Astrocyte of the hippocampus (primary cell): ENCODE data around the gene NATD1.

Experiments used
- DNase-seq: peaks from one replicate; pipeline ENCODE4 v3.0.0; 2011; ENCODE audit warnings: low read depth, low spot score

The NATD1 gene

GRCh38 chr17:21252796-21253645 is at the start of gene NATD1:
Gene NATD1 (minus strand): TSS chr17:21253410. CDS start chr17:21253264, 146 bp downstream.
- DNase-seq = peak; percentile 93

GRCh38 chr17:21301593-21302550 is 48.7 kb upstream of the NATD1 start:
- no peak for DNase-seq

- no peak for DNase-seq
Observed at GRCh38 chr17:21300601-21301571, 47.7 kb upstream of the NATD1 start.

DNA sequence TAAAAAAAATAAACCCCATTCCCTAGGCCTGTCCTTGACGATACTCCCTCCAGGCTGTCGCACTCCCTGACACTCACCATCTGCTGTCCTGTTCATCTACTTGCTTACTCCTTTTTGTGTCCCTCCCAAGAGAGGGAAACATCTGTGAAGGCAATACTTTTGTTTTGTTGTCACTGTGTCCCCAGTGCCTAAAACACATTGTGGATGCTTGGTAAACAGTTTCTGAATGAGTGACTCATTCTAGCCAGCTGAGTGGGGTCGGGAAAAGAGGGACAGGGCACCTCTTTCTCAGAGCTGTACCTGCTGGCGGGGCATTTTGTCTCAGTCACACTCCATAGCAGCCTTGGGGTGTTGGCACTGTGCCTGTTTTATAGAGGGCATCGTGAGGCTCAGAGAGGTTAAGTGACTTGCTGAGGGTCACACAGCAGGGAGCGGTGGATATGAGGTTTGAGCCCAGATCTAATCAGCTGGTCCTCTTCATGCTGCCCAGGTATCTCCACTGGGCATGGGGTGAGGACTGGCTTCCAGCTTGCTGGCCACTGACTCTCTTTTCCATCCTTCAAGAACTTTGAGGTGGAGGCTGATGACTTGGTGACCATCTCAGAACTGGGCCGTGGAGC is 46.9 kb upstream of the NATD1 start:
- no peak for DNase-seq

- no peak for DNase-seq
Observed at GRCh38 chr17:21298983-21299519, 45.8 kb upstream of the NATD1 start.

GRCh38 chr17:21298056-21298982 is 45.1 kb upstream of the NATD1 start:
- DNase-seq = no peak

DNA sequence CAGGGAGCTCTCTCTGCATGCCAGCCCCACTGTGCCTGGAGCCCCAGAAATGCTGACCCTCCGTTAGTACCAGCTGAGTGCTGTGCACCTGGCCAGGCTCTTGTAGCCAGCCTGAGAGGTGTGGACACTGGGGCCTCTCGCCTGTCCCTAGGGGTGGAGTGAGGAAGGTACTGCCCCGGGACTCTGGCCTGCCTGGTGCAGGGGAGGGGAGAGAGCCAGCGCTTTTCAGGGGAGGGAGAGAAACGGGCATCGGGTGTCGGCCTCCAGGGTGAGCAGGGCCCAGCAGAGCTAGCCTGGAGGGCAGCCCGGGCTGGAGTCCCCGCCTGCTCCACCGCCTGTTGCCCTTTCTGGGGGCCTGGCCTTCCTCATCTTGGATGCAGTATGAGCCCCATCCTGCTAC is 44.4 kb upstream of the NATD1 start:
- no peak for DNase-seq

DNA sequence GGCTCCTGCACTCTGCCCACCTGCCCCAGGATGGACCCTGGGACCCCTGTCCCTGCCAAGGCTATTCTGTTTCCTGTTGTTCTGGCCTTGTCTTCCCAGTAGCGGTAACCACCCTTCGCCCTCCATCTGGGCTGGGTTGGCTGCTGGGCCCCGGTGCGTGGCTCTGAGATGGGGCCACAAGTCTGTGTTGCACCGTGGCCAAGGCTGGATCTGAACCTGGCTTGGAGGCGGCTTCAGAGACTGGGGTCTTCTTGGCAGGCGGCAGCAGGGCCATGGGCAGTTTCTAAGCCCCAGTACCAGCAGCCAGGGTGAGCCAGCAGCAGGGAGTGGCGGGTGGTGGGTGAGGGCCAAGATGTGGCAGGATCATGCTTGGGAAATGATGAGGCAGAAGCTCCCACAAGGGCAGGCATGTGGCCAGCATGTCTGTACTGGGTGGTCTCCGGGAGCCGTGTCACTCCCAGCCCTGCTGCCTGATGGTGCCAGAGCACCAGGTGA is 43.9 kb upstream of the NATD1 start:
- DNase-seq = peak; percentile 46

- no peak for DNase-seq
Observed at GRCh38 chr17:21296097-21297025, 43.2 kb upstream of the NATD1 start.

GRCh38 chr17:21295036-21295952 is 42.1 kb upstream of the NATD1 start:
- DNase-seq = peak; percentile 49

DNA sequence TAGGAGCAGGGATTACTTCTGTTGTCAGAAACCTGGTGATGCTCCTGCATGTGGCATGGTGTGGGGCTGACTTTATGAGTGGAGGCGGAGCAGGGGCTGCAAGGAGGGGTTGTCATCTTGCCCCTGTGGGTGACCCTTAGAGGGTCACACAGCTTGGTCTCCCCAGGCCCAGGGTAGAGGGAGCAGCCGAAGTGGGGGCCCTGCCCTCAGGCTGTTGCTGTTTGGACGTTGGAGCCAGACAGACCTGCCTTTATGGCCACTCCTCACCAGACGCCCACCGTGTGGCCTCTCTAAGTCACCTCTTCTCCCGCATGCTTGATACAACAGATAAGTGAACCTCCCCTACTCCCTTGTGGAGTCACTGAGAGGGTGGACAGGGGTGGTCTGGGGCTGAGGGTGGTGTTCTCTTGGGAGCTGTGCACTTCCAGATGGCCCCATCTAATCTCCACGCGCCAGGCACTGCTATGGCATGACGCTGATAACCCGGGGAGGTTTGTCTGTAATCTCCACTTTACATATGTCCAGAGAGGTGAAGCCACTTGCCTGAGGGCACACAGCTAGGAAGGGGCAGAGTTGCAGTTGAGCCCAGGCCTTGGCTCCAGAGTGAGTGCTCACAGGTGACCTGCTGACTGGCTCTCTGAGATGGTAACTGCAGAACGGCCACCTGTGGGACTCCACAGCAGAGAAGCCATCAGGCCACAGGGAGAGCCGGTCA is 41.3 kb upstream of the NATD1 start:
- DNase-seq = no peak

DNA sequence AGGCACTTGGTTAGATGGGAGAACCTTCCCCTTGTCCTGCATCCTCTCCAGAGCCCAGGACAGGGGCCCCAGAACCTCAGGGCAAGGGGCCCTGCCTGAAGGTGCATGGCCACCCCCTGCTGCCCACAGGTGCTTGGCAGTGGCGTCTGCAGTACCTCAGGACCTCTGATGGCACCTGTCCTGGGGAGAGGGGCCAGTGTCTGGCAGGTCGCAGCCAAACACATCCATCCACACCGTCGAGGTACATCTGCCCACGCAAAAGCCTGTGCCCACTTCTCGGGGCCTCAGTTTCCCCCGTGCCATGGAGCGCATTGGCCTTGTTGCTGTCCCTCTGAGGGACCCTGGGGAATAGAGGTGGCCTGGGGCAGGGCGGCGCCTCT is 40.6 kb upstream of the NATD1 start:
- DNase-seq = no peak

DNA sequence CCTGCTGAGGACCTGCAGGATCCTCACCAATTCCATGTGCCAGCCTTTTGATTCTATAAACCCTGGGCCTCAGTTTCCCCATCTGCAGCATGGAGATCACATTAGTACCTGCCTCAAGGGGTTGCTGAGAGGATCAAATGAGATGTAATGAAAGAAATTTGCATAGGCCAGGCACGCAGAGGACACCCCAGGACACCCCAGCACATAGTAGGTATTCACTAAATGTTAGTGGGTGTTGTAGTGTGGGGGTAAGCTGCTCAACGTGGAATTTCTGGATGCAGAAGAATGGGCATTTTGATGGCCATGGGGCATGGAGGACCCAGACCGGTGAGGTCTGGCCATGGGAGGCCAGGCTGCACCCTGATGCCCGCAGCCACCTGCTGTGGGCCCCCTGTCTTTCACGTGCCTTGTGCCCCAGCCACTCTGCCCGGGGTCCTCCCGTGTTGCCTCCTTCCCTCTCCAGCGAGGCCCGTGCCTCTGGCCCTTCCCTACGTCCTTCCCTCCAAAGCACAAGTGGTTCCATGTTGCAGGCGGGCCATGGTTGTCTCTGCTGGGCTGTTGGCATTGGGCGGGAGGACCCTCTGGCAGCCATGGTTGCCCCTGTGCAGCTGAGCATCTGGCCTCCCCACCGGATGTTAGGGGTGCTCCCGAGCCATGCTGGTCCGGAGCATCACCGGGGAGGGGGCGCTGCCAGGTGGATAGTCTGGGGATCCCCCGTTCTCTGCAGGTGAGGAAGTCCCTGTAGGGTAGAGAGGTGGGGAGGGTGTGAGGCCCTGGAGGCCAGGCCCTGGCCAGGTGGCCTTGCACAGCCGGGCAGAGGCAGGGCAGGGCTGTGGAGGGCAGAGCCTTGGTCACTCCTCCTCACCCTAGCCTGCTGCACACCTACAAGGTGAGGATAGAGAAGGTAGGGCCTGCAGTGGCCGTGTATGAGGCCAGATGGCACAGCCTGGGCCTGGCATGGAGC is 39.9 kb upstream of the NATD1 start:
- no peak for DNase-seq

GRCh38 chr17:21291862-21292261 is 38.7 kb upstream of the NATD1 start:
- no peak for DNase-seq

DNA sequence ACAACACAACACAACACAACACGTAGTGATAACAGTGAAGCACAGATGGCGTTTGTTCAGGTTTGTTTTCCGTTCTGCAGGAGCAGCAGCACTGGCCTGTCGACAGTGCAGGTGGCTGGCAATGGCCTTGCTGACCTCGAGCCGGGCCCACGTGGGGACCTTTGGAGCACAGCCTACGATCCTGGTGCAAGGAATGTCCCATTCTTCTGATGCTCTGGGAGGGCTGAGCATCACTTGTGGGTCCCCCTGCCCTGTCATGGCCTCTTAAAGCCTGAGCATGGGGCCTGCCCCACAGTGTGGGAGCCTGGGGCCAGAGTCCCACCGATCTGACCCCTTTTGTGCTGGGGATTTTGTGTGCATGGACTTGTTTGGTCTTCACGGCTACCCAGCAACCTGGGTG is 38.1 kb upstream of the NATD1 start:
- no peak for DNase-seq
